OCI-LY3 (cell line): ENCODE results near the gene PHF13.

Experiments
- EZH2phosphoT487 ChIP-seq: fragments of 200-600 bp; shearing (Covaris generic); IDR thresholded peaks from 2 replicates; pipeline ENCODE4 v1.6.1; 2018; ENCODE audit warnings: antibody characterized with exemption, mixed run types, low read depth
- TF ChIP-seq, protein P1 (sequence below): fragments of 200-600, 300-600 bp; sonication (generic); IDR thresholded peaks from 2 replicates; pipeline ENCODE4 v1.5.1; 2014; ENCODE audit warnings: antibody characterized with exemption, low read length, low read depth

DNA sequence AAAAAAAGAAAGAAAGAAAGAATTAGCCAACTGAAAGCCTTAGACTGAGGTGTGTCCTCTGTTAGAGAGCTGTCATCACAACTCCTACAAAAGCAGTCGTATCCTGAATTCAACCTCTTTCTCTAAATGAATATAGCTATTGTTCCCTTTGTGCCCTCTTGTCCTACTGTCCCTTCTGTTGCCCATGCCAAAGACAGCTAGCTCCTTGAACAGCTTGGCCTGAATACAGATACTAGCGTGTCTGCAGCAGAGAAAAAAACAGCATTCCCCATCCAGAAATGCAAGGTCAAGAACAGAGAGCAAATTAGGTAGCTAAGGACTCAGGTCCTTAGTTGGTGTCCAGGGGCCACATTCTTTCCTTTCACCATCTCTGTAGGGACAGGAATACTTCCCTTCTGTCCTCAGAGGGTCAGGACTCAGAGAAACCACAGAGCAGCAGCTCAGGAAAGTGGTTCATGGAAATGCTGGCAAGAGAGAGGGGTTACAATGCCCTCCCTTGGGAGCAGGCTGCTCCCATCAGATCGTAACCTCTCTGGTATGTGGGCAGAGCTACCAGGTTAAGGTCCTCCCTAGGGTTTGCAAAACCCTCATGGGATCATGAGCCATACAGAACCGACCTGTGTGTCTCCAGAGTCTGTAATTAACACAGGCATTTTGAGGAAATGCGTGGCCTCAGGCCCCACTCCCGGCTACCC, 35.6 kb upstream of the PHF13 start:
- TF ChIP-seq, protein P1, sequence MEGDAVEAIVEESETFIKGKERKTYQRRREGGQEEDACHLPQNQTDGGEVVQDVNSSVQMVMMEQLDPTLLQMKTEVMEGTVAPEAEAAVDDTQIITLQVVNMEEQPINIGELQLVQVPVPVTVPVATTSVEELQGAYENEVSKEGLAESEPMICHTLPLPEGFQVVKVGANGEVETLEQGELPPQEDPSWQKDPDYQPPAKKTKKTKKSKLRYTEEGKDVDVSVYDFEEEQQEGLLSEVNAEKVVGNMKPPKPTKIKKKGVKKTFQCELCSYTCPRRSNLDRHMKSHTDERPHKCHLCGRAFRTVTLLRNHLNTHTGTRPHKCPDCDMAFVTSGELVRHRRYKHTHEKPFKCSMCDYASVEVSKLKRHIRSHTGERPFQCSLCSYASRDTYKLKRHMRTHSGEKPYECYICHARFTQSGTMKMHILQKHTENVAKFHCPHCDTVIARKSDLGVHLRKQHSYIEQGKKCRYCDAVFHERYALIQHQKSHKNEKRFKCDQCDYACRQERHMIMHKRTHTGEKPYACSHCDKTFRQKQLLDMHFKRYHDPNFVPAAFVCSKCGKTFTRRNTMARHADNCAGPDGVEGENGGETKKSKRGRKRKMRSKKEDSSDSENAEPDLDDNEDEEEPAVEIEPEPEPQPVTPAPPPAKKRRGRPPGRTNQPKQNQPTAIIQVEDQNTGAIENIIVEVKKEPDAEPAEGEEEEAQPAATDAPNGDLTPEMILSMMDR, result no peak
- no peak for TF ChIP-seq EZH2phosphoT487
